Peyer's patch (tissue), 4 donors: Measurements from ENCODE around the gene C11orf54. TPM values are rescaled to one million over a fixed set of nuclear protein-coding genes. Genes with fewer than 3 reads are reported as not detected.

ENCODE experiments used
- DNase-seq, 3 donors: peaks; one replicate each; pipeline ENCODE4 v3.0.0-alpha.2; 2017 to 2019
- H3K27ac ChIP-seq, 4 donors: fragments of 200-600 bp; sonication (generic); one replicate each; pipeline ENCODE4 v1.5.1; 2016 to 2019
- H3K27me3 ChIP-seq, 2 donors: fragments of 200-600 bp; sonication (generic); one replicate each; pipeline ENCODE4 v1.5.1; 2019
- H3K36me3 ChIP-seq, 3 donors: fragments of 200-600 bp; sonication (generic); one replicate each; pipeline ENCODE4 v1.5.1; 2016 to 2019
- H3K4me1 ChIP-seq, 4 donors: fragments of 200-600 bp; sonication (generic); one replicate each; pipeline ENCODE4 v1.5.1; 2016 to 2019
- H3K4me3 ChIP-seq, 4 donors: fragments of 200-600 bp; sonication (generic); 1 replicate in 3 of 4; 2 replicates in 1 of 4; pipeline ENCODE4 v1.5.1; 2016 to 2019; ENCODE audit warnings: mild to moderate bottlenecking in 1 of 4
- H3K9me3 ChIP-seq, 4 donors: fragments of 200-600 bp; sonication (generic); one replicate each; pipeline ENCODE4 v1.5.1; 2016 to 2019; ENCODE audit warnings: mild to moderate bottlenecking in 1 of 4
- POLR2A ChIP-seq, 2 donors: fragments of 450-650 bp; IDR thresholded peaks; one replicate each; pipeline ENCODE4 v1.5.1; 2017; ENCODE audit warnings: antibody characterized with exemption in 2 of 2, mild to moderate bottlenecking in 2 of 2, moderate library complexity in 2 of 2
- total RNA-seq, 4 donors: library from RNA; depleted of rRNA; stranded (reverse); fragments of >200 nt; gene quantifications; one replicate each; pipeline ENCODE4 v1.1.0, GENCODE V29; 2016
- TF ChIP-seq, protein P1 (sequence below), 6 experiments: fragments of 450-650 bp in 4 of 6; fragments of 200-600 bp in 2 of 6; sonication (generic) in 1 of 6; IDR thresholded peaks; one replicate each; pipeline ENCODE4 v1.5.1; 2017 to 2019; ENCODE audit warnings: antibody characterized with exemption in 6 of 6, mild to moderate bottlenecking in 3 of 6, moderate library complexity in 1 of 6

C11orf54 gene
- total RNA-seq, 4 donors from 2014 or later: 33.8 to 130 (median 69.0) TPM

DNA sequence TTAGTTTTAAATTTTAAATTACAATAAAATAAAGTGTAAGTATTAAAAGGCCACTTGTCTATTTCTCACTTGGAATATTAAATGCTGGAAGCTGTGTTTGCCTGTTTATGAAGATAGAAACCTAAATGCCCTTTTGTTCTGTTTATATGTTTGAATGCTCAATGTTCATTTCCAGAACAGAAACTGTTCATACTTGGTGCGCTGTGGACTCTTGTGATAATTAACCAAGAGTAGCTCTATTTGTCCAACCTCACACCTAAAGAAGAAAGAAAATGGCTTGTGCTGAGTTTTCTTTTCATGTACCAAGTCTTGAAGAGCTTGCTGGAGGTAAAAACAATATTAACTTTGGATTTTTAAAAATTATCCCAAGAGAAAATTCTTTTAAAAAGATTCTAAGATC is 5.7 kb downstream of the C11orf54 start:
- H3K27ac ChIP-seq: no peak overlapping the region
- H3K27me3 ChIP-seq: no peaks in the 10 kb centered on the region
- TF ChIP-seq, protein P1, sequence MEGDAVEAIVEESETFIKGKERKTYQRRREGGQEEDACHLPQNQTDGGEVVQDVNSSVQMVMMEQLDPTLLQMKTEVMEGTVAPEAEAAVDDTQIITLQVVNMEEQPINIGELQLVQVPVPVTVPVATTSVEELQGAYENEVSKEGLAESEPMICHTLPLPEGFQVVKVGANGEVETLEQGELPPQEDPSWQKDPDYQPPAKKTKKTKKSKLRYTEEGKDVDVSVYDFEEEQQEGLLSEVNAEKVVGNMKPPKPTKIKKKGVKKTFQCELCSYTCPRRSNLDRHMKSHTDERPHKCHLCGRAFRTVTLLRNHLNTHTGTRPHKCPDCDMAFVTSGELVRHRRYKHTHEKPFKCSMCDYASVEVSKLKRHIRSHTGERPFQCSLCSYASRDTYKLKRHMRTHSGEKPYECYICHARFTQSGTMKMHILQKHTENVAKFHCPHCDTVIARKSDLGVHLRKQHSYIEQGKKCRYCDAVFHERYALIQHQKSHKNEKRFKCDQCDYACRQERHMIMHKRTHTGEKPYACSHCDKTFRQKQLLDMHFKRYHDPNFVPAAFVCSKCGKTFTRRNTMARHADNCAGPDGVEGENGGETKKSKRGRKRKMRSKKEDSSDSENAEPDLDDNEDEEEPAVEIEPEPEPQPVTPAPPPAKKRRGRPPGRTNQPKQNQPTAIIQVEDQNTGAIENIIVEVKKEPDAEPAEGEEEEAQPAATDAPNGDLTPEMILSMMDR (IDR thresholded peaks at IDR 0.05): no peak
- TF ChIP-seq POLR2A (IDR thresholded peaks at IDR 0.05): no peak
- no peak overlapping the region for H3K4me3 ChIP-seq
- peaks cover 0 to 30% (median 0%) of the 10 kb centered on the region in 4 donors for H3K4me1 ChIP-seq
- DNase-seq: no peak
- H3K9me3 ChIP-seq: no peaks in the 10 kb centered on the region
- peaks cover 0 to 14% (median 0%) of the 10 kb centered on the region in 3 donors for H3K36me3 ChIP-seq

DNA sequence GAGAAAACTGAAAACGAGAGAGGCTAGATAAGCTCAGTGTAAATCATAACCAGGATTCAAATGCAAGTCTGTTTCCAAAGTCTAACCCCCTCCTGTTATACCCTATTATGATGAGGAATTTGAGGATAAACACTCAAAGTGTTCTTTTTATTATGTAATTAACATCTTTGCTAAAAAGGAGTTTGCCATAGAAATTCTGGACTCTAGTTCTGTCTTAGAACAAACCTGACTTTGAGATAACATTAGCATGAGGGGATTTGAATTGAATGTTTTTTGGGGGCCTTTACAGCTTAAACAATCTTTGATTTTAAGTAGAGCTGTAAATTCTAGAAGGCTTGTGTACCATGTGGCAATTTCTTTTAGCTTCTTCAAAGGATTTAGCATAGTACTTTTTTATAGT is 9.5 kb downstream of the C11orf54 start:
- TF ChIP-seq POLR2A (IDR thresholded peaks at IDR 0.05): no peak
- TF ChIP-seq, protein P1 (IDR thresholded peaks at IDR 0.05): no peak
- no peaks in the 10 kb centered on the region for H3K27me3 ChIP-seq

DNA sequence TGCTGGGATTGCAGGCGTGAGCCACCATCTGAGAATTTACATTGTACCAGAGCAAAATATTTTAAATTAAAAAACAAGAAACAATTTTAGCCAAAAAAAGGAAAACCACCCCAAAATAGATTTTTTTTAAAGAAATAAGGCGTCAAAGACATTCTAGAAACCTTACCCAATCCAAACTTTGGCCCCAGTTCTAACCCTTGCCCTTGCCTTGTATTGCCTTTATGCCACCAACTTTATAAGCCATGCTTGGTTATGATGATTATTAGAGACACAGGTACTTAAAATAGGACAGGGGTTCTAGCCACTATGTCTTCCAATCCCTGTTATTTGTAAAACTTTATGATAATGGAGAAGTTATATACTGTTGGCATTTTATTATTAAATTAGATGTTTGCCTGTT is 11.8 kb downstream of the C11orf54 start:
- Histone ChIP-seq H3K27ac (no peak overlapping the region), H3K36me3 (peaks cover 0 to 56% (median 0%) of the 10 kb centered on the region in 3 donors), H3K9me3 (no peaks in the 10 kb centered on the region), H3K4me3 (no peak overlapping the region), H3K4me1 (no peaks in the 10 kb centered on the region), H3K27me3 (no peaks in the 10 kb centered on the region)
- TF ChIP-seq, protein P1 (IDR thresholded peaks at IDR 0.05): no peak
- TF ChIP-seq POLR2A (IDR thresholded peaks at IDR 0.05): no peak
- DNase-seq: no peak

More for the DNA sequence above, 9.5 kb downstream of the C11orf54 start:
- Histone ChIP-seq H3K9me3 (no peaks in the 10 kb centered on the region), H3K4me1 (peaks cover 0 to 3% (median 0%) of the 10 kb centered on the region in 4 donors), H3K27ac (no peak overlapping the region), H3K36me3 (peaks cover 0 to 34% (median 0%) of the 10 kb centered on the region in 3 donors), H3K4me3 (no peak overlapping the region)
- DNase-seq: no peak

DNA sequence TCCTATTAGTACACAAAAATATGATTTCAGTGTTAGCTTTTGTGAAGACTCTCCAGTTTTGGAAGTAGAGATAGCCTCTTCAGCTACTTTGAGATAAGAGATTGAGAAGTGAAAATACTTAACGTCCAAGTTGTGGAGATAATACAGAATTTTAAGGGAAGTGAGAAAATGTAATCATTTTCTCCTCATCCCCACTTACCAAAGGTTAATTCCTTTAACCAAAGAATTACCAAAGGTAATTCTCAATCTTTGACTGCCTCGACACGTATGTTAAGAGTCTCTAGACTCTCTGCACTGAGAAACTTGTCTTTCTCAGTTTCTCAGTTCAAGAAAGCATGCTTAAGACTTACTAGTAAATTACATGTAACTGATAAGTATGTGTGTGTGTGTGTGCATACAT is 15.3 kb downstream of the C11orf54 start:
- no peak for DNase-seq
- Histone ChIP-seq H3K27me3 (no peaks in the 10 kb centered on the region), H3K4me3 (no peak overlapping the region), H3K4me1 (no peaks in the 10 kb centered on the region), H3K36me3 (peaks cover 0 to 86% (median 0%) of the 10 kb centered on the region in 3 donors), H3K27ac (no peak overlapping the region), H3K9me3 (no peaks in the 10 kb centered on the region)
- TF ChIP-seq, protein P1 (IDR thresholded peaks at IDR 0.05): no peak
- TF ChIP-seq POLR2A (IDR thresholded peaks at IDR 0.05): no peak

DNA sequence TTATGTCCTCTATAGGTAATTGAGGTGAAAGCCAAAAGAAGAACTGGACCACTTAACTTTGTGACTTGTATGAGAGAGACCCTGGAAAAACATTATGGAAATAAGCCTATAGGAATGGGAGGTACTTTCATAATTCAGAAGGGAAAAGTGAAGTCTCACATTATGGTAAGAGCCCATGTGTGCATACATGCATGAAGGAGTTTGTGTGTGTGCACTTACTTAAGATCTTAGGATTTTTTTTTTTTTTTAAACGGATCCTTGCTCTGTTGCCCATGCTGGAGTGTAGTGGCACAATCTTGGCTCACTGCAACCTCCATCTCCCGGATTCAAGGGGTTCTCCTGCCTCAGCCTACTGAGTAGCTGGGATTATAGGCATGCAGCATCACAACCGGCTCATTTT is 15.8 kb downstream of the C11orf54 start:
- H3K27me3 ChIP-seq: no peaks in the 10 kb centered on the region
- no peak overlapping the region for H3K4me3 ChIP-seq
- H3K36me3 ChIP-seq: peaks cover 0 to 92% (median 0%) of the 10 kb centered on the region in 3 donors
- H3K4me1 ChIP-seq: no peaks in the 10 kb centered on the region
- no peak for TF ChIP-seq POLR2A (IDR thresholded peaks at IDR 0.05)
- TF ChIP-seq, protein P1 (IDR thresholded peaks at IDR 0.05): no peak
- H3K9me3 ChIP-seq: no peaks in the 10 kb centered on the region
- DNase-seq: no peak
- H3K27ac ChIP-seq: no peak overlapping the region
